HG02938 (cell line): ENCODE data around the gene DRAM2.
A peak's percentile ranks its signal among the peaks of the same experiment; 100 is the strongest.
"Not testable (repeated sequence)": the region's sequence is repeated elsewhere in the genome, so short reads cannot be mapped to it uniquely, and the experiment has no call there.

Source experiments
- ATAC-seq: cut with Tn5 transposase; IDR thresholded peaks from one replicate; pipeline ENCODE4 v1.9.1; 2021; ENCODE audit warnings: mild to moderate bottlenecking, moderate library complexity; ENCODE audit not compliant: unreplicated experiment

DRAM2 gene

DNA sequence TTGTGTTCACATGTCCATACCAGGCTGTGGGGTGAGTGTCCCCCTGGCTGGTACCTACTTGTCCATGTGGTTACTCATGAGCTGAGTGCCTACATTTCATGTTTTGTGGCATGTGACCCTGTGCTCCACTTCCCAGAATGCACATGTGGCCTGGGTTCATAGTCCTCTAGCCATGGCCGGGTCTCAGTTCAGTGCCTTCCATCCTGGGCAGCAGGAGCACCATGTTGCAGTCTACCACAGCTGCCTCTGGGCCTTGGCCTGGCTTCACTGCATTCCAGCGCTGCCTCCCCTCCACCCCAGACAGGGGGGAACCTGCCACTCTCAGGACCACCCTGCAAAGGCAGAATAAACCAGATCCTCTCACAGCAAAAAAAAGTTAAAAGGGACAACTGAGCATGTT, 5.6 kb upstream of the DRAM2 start:
- ATAC-seq = no peak

GRCh38 chr1:111142356-111142975, 2.6 kb upstream of the DRAM2 start:
- ATAC-seq = no peak

DNA sequence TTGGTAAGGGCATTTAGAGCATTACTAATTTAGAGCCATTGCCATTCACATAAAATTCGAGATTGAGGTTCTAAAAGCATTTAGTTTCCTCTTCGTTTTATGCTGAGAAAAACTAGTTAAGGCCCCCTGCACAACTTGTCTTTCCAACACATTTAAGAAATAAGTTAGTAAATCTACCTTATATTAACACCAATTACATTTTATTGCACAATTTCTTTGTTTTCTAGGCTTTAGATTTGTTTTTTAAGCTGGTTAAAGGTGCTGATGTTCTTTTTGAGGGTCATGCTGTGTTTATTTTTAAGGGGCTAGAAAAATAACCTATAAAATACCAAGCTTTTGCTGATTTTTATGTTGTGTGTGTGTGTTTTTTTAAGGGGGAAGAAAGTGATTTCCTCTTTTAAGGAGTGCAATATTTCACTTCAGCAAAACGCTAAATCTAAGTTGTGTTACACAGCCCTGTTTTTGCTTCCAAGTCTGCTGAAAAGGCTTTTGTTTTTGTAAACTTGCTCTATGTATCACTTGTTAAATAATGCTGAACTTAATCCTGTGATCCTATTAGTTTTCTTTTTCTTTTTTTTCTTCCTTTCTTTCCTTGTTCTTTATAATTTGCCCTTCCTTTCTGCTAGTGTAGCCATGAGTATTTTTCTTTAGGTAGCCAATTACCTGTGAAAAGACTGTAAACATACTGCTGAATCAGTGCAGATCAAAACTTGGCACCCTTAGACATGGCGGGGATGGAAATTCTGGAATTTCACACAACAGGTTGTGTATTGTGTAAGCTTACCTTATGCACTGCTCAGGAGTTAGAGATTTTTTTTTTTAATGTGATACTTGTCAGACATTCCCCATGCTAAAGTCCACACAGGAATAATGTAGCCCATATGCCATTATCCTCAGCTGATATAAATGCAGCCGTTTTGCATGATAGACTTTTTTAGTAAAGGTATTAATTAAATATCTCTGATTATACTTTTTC, 1.6 kb upstream of the DRAM2 start:
- no peak for ATAC-seq

GRCh38 chr1:111140680-111140967, 731 bp upstream of the DRAM2 start:
- no peak for ATAC-seq

DNA sequence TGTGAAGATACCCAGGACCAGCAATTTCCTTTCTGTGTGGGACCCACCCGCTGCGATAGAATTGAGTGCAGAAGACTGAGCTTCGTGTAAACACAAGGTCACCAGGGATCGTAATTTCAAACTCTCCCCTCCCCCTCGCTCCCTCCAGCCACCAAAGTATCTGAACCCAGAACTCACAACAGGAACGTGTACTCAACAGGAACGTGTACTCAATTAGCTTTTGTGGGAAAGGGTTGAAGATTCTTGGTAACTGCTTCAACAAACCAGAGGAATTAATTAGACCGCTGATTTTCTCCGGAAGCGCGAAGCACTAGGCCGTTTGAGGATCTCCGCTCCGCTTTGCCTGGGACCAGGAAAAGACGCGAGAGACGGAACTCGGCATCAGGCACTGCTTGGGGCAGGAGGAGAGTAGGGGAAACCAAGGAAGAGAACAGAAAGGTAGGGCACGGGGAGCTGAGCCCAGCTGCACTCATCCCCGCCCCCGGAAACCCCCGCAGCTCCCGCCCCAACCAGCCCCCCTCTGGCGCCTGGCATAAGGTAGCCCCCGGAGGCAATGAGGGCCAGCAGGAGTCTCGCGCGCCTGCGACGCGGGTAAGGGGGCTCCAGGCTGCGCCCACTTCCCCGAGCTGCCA, 453 bp downstream of the DRAM2 start:
- no peak for ATAC-seq

- ATAC-seq = no peak
These were observed 6.0 kb downstream of the DRAM2 start for GRCh38 chr1:111133866-111134265.

DNA sequence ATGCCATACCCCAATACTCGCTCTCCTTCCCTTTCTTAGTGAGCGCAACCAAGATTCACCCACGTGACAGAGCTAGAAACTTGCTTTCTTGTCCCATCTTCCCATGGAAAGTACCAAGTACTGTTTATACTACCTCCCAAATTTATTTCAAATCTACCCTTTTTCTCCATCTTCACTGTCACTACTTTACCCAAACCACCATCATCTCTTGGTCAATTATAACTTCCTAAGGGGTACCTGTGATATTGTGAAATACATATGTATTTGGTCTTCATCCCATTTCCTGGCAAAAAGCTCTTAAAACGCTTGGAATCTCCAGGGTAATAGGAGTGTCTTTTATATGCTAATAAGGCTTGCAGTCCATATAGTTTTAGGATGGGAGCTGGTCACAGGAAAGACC, 8.2 kb downstream of the DRAM2 start:
- no peak for ATAC-seq

DNA sequence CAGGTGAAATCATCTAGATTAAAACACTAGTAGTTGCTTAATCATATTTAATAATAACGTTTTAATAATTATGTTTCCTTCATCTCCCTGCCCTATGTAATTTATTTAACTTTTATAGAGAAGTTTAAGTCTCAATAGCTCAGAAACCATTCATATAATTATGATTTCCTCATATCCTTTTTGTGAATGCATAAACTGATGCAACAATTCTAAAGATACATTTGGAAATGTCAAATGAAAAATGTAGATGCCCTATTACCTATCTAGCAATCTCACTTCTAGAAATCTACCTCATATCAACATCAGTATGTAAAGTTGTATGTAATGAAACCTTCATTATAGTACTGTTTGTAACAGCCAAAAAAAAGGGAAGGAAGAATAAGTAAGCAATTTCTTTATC, 10.5 kb downstream of the DRAM2 start:
- ATAC-seq = no peak

GRCh38 chr1:111127923-111128643, 11.8 kb downstream of the DRAM2 start:
- peak; percentile 83 for ATAC-seq

GRCh38 chr1:111126354-111126753, 13.5 kb downstream of the DRAM2 start:
- ATAC-seq = no peak

DNA sequence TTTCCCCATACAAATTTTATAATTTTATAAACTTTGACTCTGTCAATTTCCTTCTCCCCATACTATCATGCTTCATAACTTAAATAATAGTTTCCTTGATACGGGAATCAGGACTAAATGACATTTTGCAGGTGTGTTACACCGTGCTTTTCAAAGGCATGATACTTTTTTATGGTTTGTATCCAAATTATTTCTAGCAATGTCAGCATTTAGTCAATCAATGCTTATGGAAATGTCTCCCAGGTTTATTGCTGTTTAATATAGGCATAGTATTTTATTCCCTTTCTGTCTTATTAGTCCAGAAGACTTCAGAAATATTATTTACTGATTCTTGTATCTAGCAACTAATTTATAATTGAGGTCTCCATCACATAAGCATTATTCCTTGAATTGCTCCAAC, 23.4 kb downstream of the DRAM2 start:
- ATAC-seq = no peak

DNA sequence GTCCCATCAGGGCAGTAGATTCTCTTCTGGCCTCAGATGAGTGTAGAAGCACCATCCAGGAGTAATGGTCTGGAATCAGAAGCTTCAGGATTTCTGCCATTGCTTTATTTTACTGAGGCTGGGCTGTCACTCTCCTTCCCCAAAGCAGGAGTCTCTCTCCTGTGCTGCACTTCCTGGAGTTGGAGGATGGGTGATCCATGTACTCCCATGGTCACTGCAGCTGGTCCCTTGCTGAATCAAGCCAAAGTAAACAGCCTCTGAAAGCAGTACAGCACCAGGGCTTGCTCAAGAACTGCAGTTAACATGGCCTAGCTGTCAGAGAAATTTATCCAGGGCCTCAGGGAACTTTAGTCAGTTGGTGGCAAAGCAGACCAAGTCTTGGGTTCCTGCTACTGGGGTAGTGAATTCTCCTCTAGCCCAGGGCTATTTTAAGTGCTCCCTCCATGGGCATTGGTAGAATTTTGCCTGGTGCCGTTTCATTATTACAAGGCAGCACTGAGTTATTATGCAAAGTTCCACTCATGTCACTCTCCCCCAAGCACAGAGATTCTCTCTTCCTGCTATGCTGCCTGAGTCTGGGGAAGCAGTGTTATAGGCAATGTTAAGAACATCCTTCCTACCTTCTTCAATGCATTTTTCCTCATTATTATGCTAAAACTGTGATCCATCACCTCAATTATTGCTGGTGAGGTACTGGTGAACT, 29.5 kb downstream of the DRAM2 start:
- ATAC-seq = no peak

DNA sequence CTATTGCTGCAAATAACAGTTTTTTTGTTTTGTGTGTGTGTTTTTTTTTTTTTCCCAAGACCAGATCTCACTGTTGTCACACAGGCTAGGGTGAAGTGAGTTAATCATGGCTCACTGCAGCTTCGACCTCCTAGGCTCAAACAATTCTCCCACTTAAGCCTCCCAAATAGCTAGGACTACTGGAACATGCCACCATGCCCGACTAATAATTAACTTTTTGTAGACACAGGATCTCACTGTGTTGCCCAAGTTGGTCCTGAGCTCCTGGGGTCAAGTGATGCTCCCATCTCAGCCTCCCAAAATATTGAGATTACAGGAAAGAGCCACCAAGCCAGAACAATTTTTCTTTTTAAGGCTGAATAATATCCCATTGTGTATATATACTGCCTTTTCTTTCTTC, 34.9 kb downstream of the DRAM2 start:
- ATAC-seq = no peak

- no peak for ATAC-seq
These were observed 37.8 kb downstream of the DRAM2 start for GRCh38 chr1:111101854-111102642.

DNA sequence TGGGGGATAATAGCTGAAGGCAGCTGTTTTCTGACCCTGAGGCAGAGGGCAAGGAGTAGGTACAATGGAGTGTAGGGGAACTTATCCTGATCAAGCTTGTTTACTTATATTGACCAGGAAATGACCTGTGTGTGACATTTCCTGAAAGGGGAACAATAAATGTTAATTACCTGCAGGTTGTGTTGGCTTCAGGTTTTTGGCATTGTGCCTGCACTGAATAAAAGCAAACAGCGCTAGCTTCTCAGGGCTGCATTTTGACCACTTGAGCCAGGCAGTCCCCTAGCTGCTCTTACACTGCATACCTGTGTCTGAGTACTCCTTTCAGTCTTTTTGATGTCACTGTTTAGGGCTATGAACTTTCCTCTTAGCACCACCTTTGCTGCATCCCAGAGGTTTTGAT, 40.6 kb downstream of the DRAM2 start:
- ATAC-seq = no peak

GRCh38 chr1:111097356-111098099, 42.4 kb downstream of the DRAM2 start:
- ATAC-seq = no peak

DNA sequence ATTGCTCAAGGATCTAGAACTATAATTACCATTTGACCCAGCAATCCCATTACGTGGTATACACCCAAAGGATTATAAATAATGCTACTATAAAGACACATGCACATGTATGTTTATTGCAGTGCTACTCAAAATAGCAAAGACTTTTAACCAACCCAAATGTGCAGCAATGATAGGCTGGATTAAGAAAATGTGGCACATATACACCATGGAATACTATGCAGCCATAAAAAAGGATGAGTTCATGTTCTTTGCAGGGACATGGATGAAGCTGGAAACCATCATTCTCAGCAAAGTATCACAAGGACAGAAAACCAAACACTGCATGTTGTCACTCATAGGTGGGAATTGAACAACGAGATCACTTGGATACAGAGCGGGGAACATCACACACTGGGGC, 44.5 kb downstream of the DRAM2 start:
- ATAC-seq = not testable (repeated sequence)

DNA sequence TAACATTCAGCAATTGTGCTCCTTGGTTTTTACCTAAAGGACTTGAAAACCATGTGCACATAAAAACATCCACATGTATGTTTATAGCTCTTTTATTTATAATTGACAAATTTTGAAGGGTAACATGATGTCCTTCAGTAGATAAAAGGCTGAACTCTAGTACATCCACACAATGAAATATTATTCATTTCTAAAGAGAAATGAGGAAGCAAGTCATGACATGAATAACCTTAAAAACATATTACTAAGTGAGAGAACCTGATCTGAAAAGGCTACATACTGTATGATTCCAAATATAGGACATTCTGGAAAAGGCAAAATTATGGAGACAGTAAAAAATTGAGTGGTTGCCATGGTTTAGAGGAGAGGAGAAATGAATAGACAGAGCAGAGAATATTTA, 50.3 kb downstream of the DRAM2 start:
- ATAC-seq = no peak

- no peak for ATAC-seq
These were observed 54.2 kb downstream of the DRAM2 start for GRCh38 chr1:111085676-111086075.
